NCI-H1092 treated with DMSO at 0.1 percent for 48 hours (cell line): ENCODE measurements around the gene TCN2.
"Not testable (repeated sequence)": the region's sequence is repeated elsewhere in the genome, so short reads cannot be mapped to it uniquely, and the experiment has no call there.

Experiments used
- DNase-seq: peaks from one replicate; lab custom pipeline; 2025; lab: John Stamatoyannopoulos, UW

Gene TCN2

GRCh38 chr22:30647536-30647935, 40.6 kb downstream of the TCN2 start:
- no peak for DNase-seq

- DNase-seq: no peak
These were observed 41.9 kb downstream of the TCN2 start for GRCh38 chr22:30648825-30649224.

- DNase-seq: no peak
These were observed 42.5 kb downstream of the TCN2 start for GRCh38 chr22:30649430-30650007.

GRCh38 chr22:30650508-30651116, 43.6 kb downstream of the TCN2 start:
- peak; percentile 3 for DNase-seq

GRCh38 chr22:30652852-30653251, 45.9 kb downstream of the TCN2 start:
- DNase-seq: no peak

- no peak for DNase-seq
These were observed 47.4 kb downstream of the TCN2 start for GRCh38 chr22:30654361-30654760.

GRCh38 chr22:30655532-30655931, 48.6 kb downstream of the TCN2 start:
- no peak for DNase-seq

GRCh38 chr22:30662040-30662439, 55.1 kb downstream of the TCN2 start:
- DNase-seq: peak; percentile 73

GRCh38 chr22:30664798-30665197, 57.8 kb downstream of the TCN2 start:
- no peak for DNase-seq

GRCh38 chr22:30665266-30665665, 58.3 kb downstream of the TCN2 start:
- DNase-seq: no peak

- DNase-seq: no peak
These were observed 58.8 kb downstream of the TCN2 start for GRCh38 chr22:30665786-30666185.

GRCh38 chr22:30667107-30667493, 60.1 kb downstream of the TCN2 start:
- no peak for DNase-seq

GRCh38 chr22:30667494-30668385, 60.8 kb downstream of the TCN2 start, which contains the start of gene DUSP18:
DUSP18 (minus strand) TSS chr22:30667875; CDS start chr22:30664003, 3,872 bp downstream.
- peak; percentile 89 for DNase-seq

GRCh38 chr22:30668386-30668710, 61.4 kb downstream of the TCN2 start:
- DNase-seq: peak; percentile 31

- DNase-seq: no peak
These were observed 64.1 kb downstream of the TCN2 start for GRCh38 chr22:30671071-30671470.

- no peak for DNase-seq
These were observed 66.2 kb downstream of the TCN2 start for GRCh38 chr22:30673136-30673535.

- no peak for DNase-seq
These were observed 67.5 kb downstream of the TCN2 start for GRCh38 chr22:30674482-30674881.

GRCh38 chr22:30675436-30675835, 68.5 kb downstream of the TCN2 start:
- peak; percentile 44 for DNase-seq

- DNase-seq: not testable (repeated sequence)
These were observed 69.6 kb downstream of the TCN2 start for GRCh38 chr22:30676565-30676964.
